ENCODE results near the gene ISOC2. TPM values are rescaled to one million over a fixed set of nuclear protein-coding genes. Genes with fewer than 3 reads are reported as not detected.

The ISOC2 gene
- total RNA-seq, 4 donors from 2014 or later = 44.7 to 97.2 (median 87.5) TPM

- Histone ChIP-seq H3K27me3 (no peaks in the 10 kb centered on the region), H3K9me3 (no peaks in the 10 kb centered on the region), H3K4me1 (peaks cover 27% of the 10 kb centered on the region), H3K27ac (no peak overlapping the region), H3K4me3 (no peak overlapping the region), H3K36me3 (peaks cover 24% of the 10 kb centered on the region)
- 82% methylated on average over 12 of the region's 12 CpGs for WGBS
- TF ChIP-seq CTCF (IDR thresholded peaks at IDR 0.05) (no peak), POLR2A (IDR thresholded peaks at IDR 0.05) (no peak), POLR2AphosphoS5 (IDR thresholded peaks at IDR 0.05) (no peak), EP300 (IDR thresholded peaks at IDR 0.05) (no peak)
- no peak for DNase-seq (ENCODE audit: low spot score in 2 of 2)
Measured at GRCh38 chr19:55478364-55478763, 16.9 kb upstream of the ISOC2 start.

- TF ChIP-seq POLR2A (IDR thresholded peaks at IDR 0.05) (no peak), CTCF (IDR thresholded peaks at IDR 0.05) (no peak), POLR2AphosphoS5 (IDR thresholded peaks at IDR 0.05) (no peak), EP300 (IDR thresholded peaks at IDR 0.05) (no peak)
- peaks cover 19% of the 10 kb centered on the region for H3K36me3 ChIP-seq
- peak overlapping the region; percentile 74 for H3K4me3 ChIP-seq
- H3K9me3 ChIP-seq = no peaks in the 10 kb centered on the region
- H3K4me1 ChIP-seq = peaks cover 27% of the 10 kb centered on the region
- no peaks in the 10 kb centered on the region for H3K27me3 ChIP-seq
- WGBS = 84% methylated on average over 13 of the region's 13 CpGs
- DNase-seq (ENCODE audit: low spot score in 2 of 2) = no peak
- H3K27ac ChIP-seq = no peak overlapping the region
Measured at GRCh38 chr19:55477905-55478304, 16.5 kb upstream of the ISOC2 start.

GRCh38 chr19:55476100-55476775 is 14.8 kb upstream of the ISOC2 start, which contains the start of gene ZNF628:
Gene ZNF628 (plus strand): TSS chr19:55476617. CDS start chr19:55479911, 3,294 bp downstream.
- Histone ChIP-seq H3K4me3 (peak within 1 kb of the TSS; percentile 74), H3K27ac (peak within 1 kb of the TSS; percentile 95), H3K36me3 (peaks cover 2% of the 10 kb centered on the region), H3K4me1 (peaks cover 27% of the 10 kb centered on the region), H3K27me3 (no peaks in the 10 kb centered on the region), H3K9me3 (no peaks in the 10 kb centered on the region)
- peak in 1 of 2 donors; percentile 56 for TF ChIP-seq POLR2A (IDR thresholded peaks at IDR 0.05)
- no peak for TF ChIP-seq EP300 (IDR thresholded peaks at IDR 0.05)
- WGBS = 1% methylated on average over 27 of the region's 61 CpGs
- peak; percentile 99 for DNase-seq (ENCODE audit: low spot score in 2 of 2)

GRCh38 chr19:55474269-55475265 is 13.1 kb upstream of the ISOC2 start:
- Histone ChIP-seq H3K27me3 (no peaks in the 10 kb centered on the region), H3K4me3 (no peak overlapping the region), H3K36me3 (no peaks in the 10 kb centered on the region), H3K9me3 (no peaks in the 10 kb centered on the region), H3K27ac (no peak overlapping the region), H3K4me1 (peaks cover 27% of the 10 kb centered on the region)
- TF ChIP-seq CTCF (IDR thresholded peaks at IDR 0.05) (no peak), POLR2AphosphoS5 (IDR thresholded peaks at IDR 0.05) (no peak), EP300 (IDR thresholded peaks at IDR 0.05) (no peak), POLR2A (IDR thresholded peaks at IDR 0.05) (no peak)
- WGBS = 85% methylated on average over 10 of the region's 19 CpGs
- DNase-seq (ENCODE audit: low spot score in 2 of 2) = no peak

- Histone ChIP-seq H3K4me3 (no peak overlapping the region), H3K4me1 (peaks cover 25% of the 10 kb centered on the region), H3K36me3 (no peaks in the 10 kb centered on the region), H3K9me3 (no peaks in the 10 kb centered on the region), H3K27me3 (no peaks in the 10 kb centered on the region), H3K27ac (no peak overlapping the region)
- DNase-seq (ENCODE audit: low spot score in 2 of 2) = no peak
- 61% methylated on average over 16 of the region's 16 CpGs for WGBS
- TF ChIP-seq CTCF (IDR thresholded peaks at IDR 0.05) = no peak
Measured at GRCh38 chr19:55473225-55474012, 12.0 kb upstream of the ISOC2 start.

Measured in suprapubic skin (tissue), 4 donors.